HepG2 (cell line): ENCODE results near the gene ZNF844. TPM values are rescaled to one million over a fixed set of nuclear protein-coding genes. Genes with fewer than 3 reads are reported as not detected.

ENCODE experiments used
- ATAC-seq: fragments of 200-7000 bp; cut with Tn5 transposase; 3 replicates; pipeline ENCODE4 v1.9.1; 2020; ENCODE audit warnings: mild to moderate bottlenecking, moderate library complexity
- BruUV-seq: library from RNA; stranded (reverse); fragments of 400-500 nt; replicated peaks from 2 replicates; lab custom pipeline; 2021; lab: Mats Ljungman, UMichigan
- CTCF ChIA-PET: fragments of 300-600 bp; formaldehyde crosslinking; extraction: SDS; loops from one replicate; lab custom pipeline; 2021; ENCODE audit warnings: low total read pairs, inconsistent platforms, low intra/inter-chr PET ratio; lab: Yijun Ruan, JAX
- POLR2A ChIA-PET: fragments of 350-600 bp; sonication (Branson Sonifier 250); formaldehyde crosslinking; loops from one replicate; lab custom pipeline; 2020; ENCODE audit warnings: antibody characterized with exemption, inconsistent platforms; lab: Yijun Ruan, JAX
- DNase-seq: peaks from one replicate; pipeline ENCODE4 v3.0.0-alpha.2; 2015; ENCODE audit warnings: low spot score
- FAIRE-seq: peaks from 3 replicates; lab custom pipeline; 2011; peaks lifted over from hg19 to GRCh38; lab: Jason Lieb, UNC
- H2AFZ ChIP-seq: one replicate; pipeline ENCODE4 v1.6.1; 2011; ENCODE audit warnings: low read length, inconsistent platforms
- H3K27ac ChIP-seq: fragments of 300-600 bp; 3 replicates; pipeline ENCODE4 v1.8.0; 2011; ENCODE audit warnings: mixed run types, mild to moderate bottlenecking, mixed read lengths, low read length, inconsistent platforms; ENCODE audit not compliant: insufficient read depth; ENCODE audit errors: extremely low read length
- H3K27me3 ChIP-seq, 2 experiments: fragments of 200-600 bp in 1 of 2; 2 replicates in 1 of 2; 3 replicates in 1 of 2; pipeline versions ENCODE4 v1.6.0 to v1.8.0; 2011; ENCODE audit warnings: low read length in 2 of 2, mild to moderate bottlenecking in 2 of 2, moderate library complexity in 2 of 2, inconsistent platforms in 1 of 2; ENCODE audit not compliant: insufficient read depth in 2 of 2, control insufficient read depth in 1 of 2
- H3K36me3 ChIP-seq, 2 experiments: fragments of 200-600 bp in 1 of 2; replicated peaks in 1 of 2; 2 replicates in 1 of 2; 3 replicates in 1 of 2; pipeline versions ENCODE4 v1.5.1 to v1.8.0; 2011; ENCODE audit warnings: low read length in 2 of 2, inconsistent platforms in 1 of 2; ENCODE audit not compliant: insufficient read depth in 2 of 2, control insufficient read depth in 1 of 2
- H3K4me1 ChIP-seq: 2 replicates; pipeline ENCODE4 v1.5.1; 2012; ENCODE audit warnings: low read length, inconsistent platforms; ENCODE audit not compliant: insufficient read depth
- H3K4me2 ChIP-seq: 2 replicates; pipeline ENCODE4 v1.6.0; 2011; ENCODE audit warnings: low read depth, low read length, inconsistent platforms
- H3K4me3 ChIP-seq, 3 experiments: fragments of 200-600 bp in 1 of 3; sonication (generic), shearing (Covaris generic) in 1 of 3; replicated peaks in 1 of 3; 2 replicates each; pipeline ENCODE4 v1.5.1; 2011 to 2016; ENCODE audit warnings: low read length in 3 of 3, inconsistent platforms in 2 of 3, low read depth in 2 of 3, mild to moderate bottlenecking in 2 of 3, control low read depth in 1 of 3, mixed read lengths in 1 of 3; ENCODE audit not compliant: insufficient read depth in 1 of 3
- H3K79me2 ChIP-seq: one replicate; pipeline ENCODE4 v1.6.1; 2011; ENCODE audit warnings: low read length, inconsistent platforms; ENCODE audit not compliant: insufficient read depth
- H3K9ac ChIP-seq: 2 replicates; pipeline ENCODE4 v1.6.0; 2011; ENCODE audit warnings: mild to moderate bottlenecking, low read depth, low read length, inconsistent platforms; ENCODE audit not compliant: insufficient read depth
- H3K9me3 ChIP-seq: 2 replicates; pipeline ENCODE4 v1.5.1; 2012; ENCODE audit warnings: mild to moderate bottlenecking, low read length
- H4K20me1 ChIP-seq: 2 replicates; pipeline ENCODE4 v1.6.0; 2011; ENCODE audit warnings: inconsistent platforms, mild to moderate bottlenecking, low read length, moderate library complexity; ENCODE audit not compliant: insufficient read depth
- CBFB ChIP-seq: sonication (generic); formaldehyde crosslinking; IDR thresholded peaks from 2 replicates; pipeline ENCODE4 v1.4.0; 2020; ENCODE audit warnings: missing genetic modification reagents
- CREBL2 ChIP-seq: sonication (generic); formaldehyde crosslinking; IDR thresholded peaks from 2 replicates; pipeline ENCODE4 v1.8.1; 2023; ENCODE audit warnings: missing genetic modification reagents, mild to moderate bottlenecking, borderline replicate concordance
- FOXA1 ChIP-seq, 2 experiments: fragments of 450-650 bp in 1 of 2; sonication (generic) in 1 of 2; formaldehyde crosslinking in 1 of 2; IDR thresholded peaks; 2 replicates each; pipeline versions ENCODE4 v1.4.0 to v1.6.1; 2016 to 2020; ENCODE audit warnings: missing genetic modification reagents in 1 of 2
- HIC2 ChIP-seq: sonication (generic); formaldehyde crosslinking; IDR thresholded peaks from 2 replicates; pipeline ENCODE4 v1.9.0; 2022; ENCODE audit warnings: low read depth, missing genetic modification reagents
- IKZF1 ChIP-seq: fragments of 450-650 bp; IDR thresholded peaks from 2 replicates; pipeline ENCODE4 v1.7.1; 2016
- MIXL1 ChIP-seq: IDR thresholded peaks from 2 replicates; pipeline ENCODE4 v1.6.1; 2016
- MLLT10 ChIP-seq: sonication (generic); formaldehyde crosslinking; IDR thresholded peaks from 2 replicates; pipeline ENCODE4 v1.4.0; 2020; ENCODE audit warnings: missing genetic modification reagents
- SP2 ChIP-seq: sonication (generic); formaldehyde crosslinking; IDR thresholded peaks from 2 replicates; pipeline ENCODE4 v1.5.1; 2020; ENCODE audit warnings: mild to moderate bottlenecking, missing genetic modification reagents
- TBP ChIP-seq: sonication (generic); formaldehyde crosslinking; IDR thresholded peaks from 2 replicates; pipeline ENCODE4 v1.5.0; 2020; ENCODE audit warnings: missing genetic modification reagents
- ZBTB33 ChIP-seq: sonication (generic); formaldehyde crosslinking; IDR thresholded peaks from 2 replicates; pipeline ENCODE4 v1.4.0; 2020; ENCODE audit warnings: missing genetic modification reagents
- ZNF10 ChIP-seq: sonication (generic); formaldehyde crosslinking; IDR thresholded peaks from 2 replicates; pipeline ENCODE4 v1.4.0; 2020; ENCODE audit warnings: mild to moderate bottlenecking, low read depth, missing genetic modification reagents, borderline replicate concordance
- ZNF235 ChIP-seq: sonication (generic); formaldehyde crosslinking; IDR thresholded peaks from 2 replicates; pipeline ENCODE4 v1.8.1; 2023; ENCODE audit warnings: mild to moderate bottlenecking, missing genetic modification reagents, borderline replicate concordance
- ZNF552 ChIP-seq: sonication (generic); formaldehyde crosslinking; IDR thresholded peaks from 2 replicates; pipeline ENCODE4 v1.9.0; 2022; ENCODE audit warnings: missing genetic modification reagents, mild to moderate bottlenecking, borderline replicate concordance
- ZNF562 ChIP-seq: sonication (generic); formaldehyde crosslinking; IDR thresholded peaks from 2 replicates; pipeline ENCODE4 v1.8.0; 2022; ENCODE audit warnings: missing genetic modification reagents, borderline replicate concordance
- ZNF687 ChIP-seq: sonication (generic); formaldehyde crosslinking; IDR thresholded peaks from 2 replicates; pipeline ENCODE4 v1.5.1; 2020; ENCODE audit warnings: mild to moderate bottlenecking, missing genetic modification reagents, moderate library complexity
- ZNF841 ChIP-seq: sonication (generic); formaldehyde crosslinking; IDR thresholded peaks from 2 replicates; pipeline ENCODE4 v1.8.1; 2023; ENCODE audit warnings: missing genetic modification reagents, borderline replicate concordance
- ZNF878 ChIP-seq: sonication (generic); formaldehyde crosslinking; IDR thresholded peaks from 2 replicates; pipeline ENCODE4 v1.8.1; 2023; ENCODE audit warnings: mild to moderate bottlenecking, missing genetic modification reagents, moderate library complexity
- WGBS: methylation state at CpG from one replicate; pipeline ENCODE4 v1.1.6; 2017; ENCODE audit warnings: low lambda C conversion rate; 5-methylcytosine and 5-hydroxymethylcytosine counted together
- in situ Hi-C: cut with HindIII; loops from 2 replicates; pipeline ENCODE4 v1.10.0; 2017; ENCODE audit warnings: low pct_unique_long_range_greater_than_20kb; ENCODE audit not compliant: extremely low pct_ligation_motif_present
- intact Hi-C: fragments of 100-400 bp; cut with micrococcal nuclease; formaldehyde crosslinking; loops from one replicate; pipeline ENCODE4 v1.10.0; 2022; ENCODE audit not compliant: unreplicated experiment
- polyA plus RNA-seq, 8 experiments: library from polyadenylated mRNA; depleted of rRNA in 3 of 8; stranded (reverse) in 7 of 8; unstranded in 1 of 8; fragments of >200 nt; fragmentation: Illumina TruSeq in 4 of 8; extraction: Trizol in 4 of 8; gene quantifications; 2 replicates each; pipeline versions ENCODE4 v1.2.1 to v1.2.3, GENCODE V29; 2011 to 2016; ENCODE audit warnings: low read depth in 4 of 8, missing spikeins in 1 of 8, mixed read lengths in 1 of 8; ENCODE audit not compliant: insufficient read depth in 1 of 8
- total RNA-seq, 5 experiments: library from RNA; depleted of rRNA; stranded (reverse); fragments of >200 nt; fragmentation: Illumina TruSeq; extraction: Trizol; gene quantifications; 2 replicates each; pipeline ENCODE4 v1.2.3, GENCODE V29; 2016; ENCODE audit warnings: low read depth in 1 of 5

ZNF844 gene
- total and polyA plus RNA-seq, 2 of the 13 experiments (the other 11 are each of a cell fraction or from before 2014, with no cell fraction given), result 1.0 to 3.2 TPM

- ChIA-PET POLR2A (interaction anchor here (1.3 kb wide), 1 partner anchor 13 kb away, joined by 6 read pairs; the partner anchor contains the start of gene ZNF433), CTCF (no interaction called here)
- intact Hi-C loops, result no loop called here
- no peak overlapping the region for H3K9ac ChIP-seq
- peak overlapping the region; percentile 27; the same call in 1 of the 2 replicates for H3K4me2 ChIP-seq
- H3K4me3 ChIP-seq, result no peak overlapping the region
- FAIRE-seq, result peak; percentile 15
- peaks cover 24% of the 10 kb centered on the region for H3K4me1 ChIP-seq
- no peak overlapping the region for H2AFZ ChIP-seq
- no peaks in the 10 kb centered on the region for H4K20me1 ChIP-seq
- peak; percentile 57 for DNase-seq
- no TSS peak for BruUV-seq
- H3K9me3 ChIP-seq, result no peaks in the 10 kb centered on the region
- in situ Hi-C loops, result no loop called here
- peak overlapping the region; percentile 17 for H3K27ac ChIP-seq
- ATAC-seq, result no peak
- WGBS, result 91% methylated on average over 2 of the region's 2 CpGs
- H3K79me2 ChIP-seq, result no peaks in the 10 kb centered on the region
- H3K36me3 ChIP-seq, result peaks cover 6 to 19% of the 10 kb centered on the region in 2 experiments; a peak in 3 of 5 replicates
- no peaks in the 10 kb centered on the region; a peak in 1 of 5 replicates for H3K27me3 ChIP-seq
- no peak for TF ChIP-seq CBFB (CRISPR knock-in tag)
- no peak for TF ChIP-seq TBP (CRISPR knock-in tag)
- no peak for TF ChIP-seq ZNF562
- TF ChIP-seq ZNF552 (CRISPR knock-in tag), result no peak
- TF ChIP-seq ZNF235, result no peak
- no peak for TF ChIP-seq HIC2 (CRISPR knock-in tag)
- peak; percentile 92 for TF ChIP-seq MIXL1 (CRISPR knock-in tag)
- no peak for TF ChIP-seq CREBL2 (CRISPR knock-in tag)
- TF ChIP-seq IKZF1, result no peak
- peak; percentile 58; the same call in 1 of the 2 replicates for TF ChIP-seq ZNF878
- TF ChIP-seq ZNF841 (CRISPR knock-in tag), result no peak
- TF ChIP-seq MLLT10 (CRISPR knock-in tag), result no peak
- TF ChIP-seq ZNF10 (CRISPR knock-in tag), result no peak
- TF ChIP-seq ZNF687, result no peak
- peak; percentile 43; the same call in 1 of the 2 replicates for TF ChIP-seq ZBTB33
- no peak for TF ChIP-seq FOXA1 (IDR thresholded peaks at IDR 0.05)
- peak; percentile 56 for TF ChIP-seq FOXA1 (CRISPR knock-in tag; IDR thresholded peaks at IDR 0.05)
- no peak for TF ChIP-seq SP2 (CRISPR knock-in tag)
These were observed 16.7 kb upstream of the ZNF844 start for GRCh38 chr19:12047868-12048267.
